ENCODE results near the gene TOPORS.
"Not testable (repeated sequence)": the region's sequence is repeated elsewhere in the genome, so short reads cannot be mapped to it uniquely, and the experiment has no call there.

Gene TOPORS

GRCh38 chr9:32550562-32551275 is 1.7 kb downstream of the TOPORS start:
- peak overlapping the region; percentile 43 for H3K4me3 ChIP-seq (ENCODE audit: control insufficient read depth, low read depth, low read length)
- TF ChIP-seq CTCF (IDR thresholded peaks at IDR 0.05; ENCODE audit: control insufficient read depth, insufficient read depth, low read depth, low read length, missing control alignments): no peak
- peak; percentile 57 for DNase-seq (ENCODE audit: low read depth)

DNA sequence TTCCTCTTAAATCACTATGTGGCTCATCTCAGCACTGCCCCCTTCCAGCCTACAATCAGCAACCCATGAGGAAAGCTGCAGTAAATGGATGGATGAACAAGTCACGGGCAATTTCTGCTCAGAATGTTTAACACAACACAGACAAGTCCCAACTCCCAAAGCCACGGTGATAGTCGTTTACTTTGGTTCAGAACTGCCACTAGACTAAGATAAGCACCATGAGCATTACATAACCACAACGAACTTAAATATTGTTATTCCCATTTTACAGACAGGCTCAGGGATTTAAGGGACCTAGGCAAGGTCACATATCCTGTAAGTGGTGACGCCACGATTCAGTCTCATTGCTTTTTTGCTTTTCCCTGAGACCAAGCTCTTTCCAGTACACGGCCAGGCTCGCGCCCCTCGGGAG is 2.2 kb downstream of the TOPORS start:
- peak overlapping the region; percentile 43 for H3K4me3 ChIP-seq (ENCODE audit: control insufficient read depth, low read depth, low read length)
- no peak for DNase-seq (ENCODE audit: low read depth)
- peak; percentile 11 for TF ChIP-seq CTCF (IDR thresholded peaks at IDR 0.05; ENCODE audit: control insufficient read depth, insufficient read depth, low read depth, low read length, missing control alignments)

DNA sequence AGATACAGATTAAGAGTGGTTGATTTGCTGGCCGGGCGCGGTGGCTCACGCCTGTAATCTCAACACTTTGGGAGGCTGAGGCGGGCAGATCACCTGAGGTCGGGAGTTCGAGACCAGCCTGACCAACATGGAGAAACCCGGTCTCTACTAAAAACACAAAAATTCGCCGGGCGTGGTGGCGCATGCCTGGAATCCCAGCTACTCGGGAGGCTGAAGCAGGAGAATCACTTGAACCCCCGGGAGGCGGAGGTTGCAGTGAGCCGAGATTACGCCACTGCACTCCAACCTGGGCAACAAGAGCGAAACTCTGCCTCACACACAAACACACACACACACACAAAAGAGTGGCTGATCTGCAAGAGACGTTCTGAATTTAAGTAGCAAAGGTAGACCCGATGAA is 4.2 kb downstream of the TOPORS start:
- H3K4me3 ChIP-seq (ENCODE audit: control insufficient read depth, low read depth, low read length); DNase-seq (ENCODE audit: low read depth): not testable (repeated sequence)

- DNase-seq (ENCODE audit: low read depth): no peak
- no peak for TF ChIP-seq CTCF (IDR thresholded peaks at IDR 0.05; ENCODE audit: control insufficient read depth, insufficient read depth, low read depth, low read length, missing control alignments)
- no peak overlapping the region for H3K4me3 ChIP-seq (ENCODE audit: control insufficient read depth, low read depth, low read length)
These were observed 6.5 kb downstream of the TOPORS start for GRCh38 chr9:32545884-32546283.

DNA sequence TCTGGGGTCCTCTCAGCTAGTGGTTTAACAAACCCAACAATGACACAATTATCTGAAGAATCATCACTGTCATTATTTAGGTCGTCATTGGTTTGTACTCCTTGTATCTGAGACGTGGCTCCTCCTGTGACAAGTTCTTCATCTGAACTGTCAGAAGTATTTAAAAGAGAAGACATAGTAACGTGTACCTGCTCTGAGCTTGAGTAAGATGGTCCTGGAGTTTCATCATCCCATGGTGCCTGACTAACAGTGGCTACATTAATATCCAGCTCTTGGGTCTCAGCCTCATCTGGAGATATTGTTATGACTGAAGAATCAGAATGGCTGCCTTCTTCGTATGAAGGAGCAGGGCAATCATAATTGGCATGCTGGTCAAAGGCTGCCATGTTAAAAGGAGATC is 9.3 kb downstream of the TOPORS start:
- no peak for DNase-seq (ENCODE audit: low read depth)
- H3K4me3 ChIP-seq (ENCODE audit: control insufficient read depth, low read depth, low read length): no peak overlapping the region
- no peak for TF ChIP-seq CTCF (IDR thresholded peaks at IDR 0.05; ENCODE audit: control insufficient read depth, insufficient read depth, low read depth, low read length, missing control alignments)

DNA sequence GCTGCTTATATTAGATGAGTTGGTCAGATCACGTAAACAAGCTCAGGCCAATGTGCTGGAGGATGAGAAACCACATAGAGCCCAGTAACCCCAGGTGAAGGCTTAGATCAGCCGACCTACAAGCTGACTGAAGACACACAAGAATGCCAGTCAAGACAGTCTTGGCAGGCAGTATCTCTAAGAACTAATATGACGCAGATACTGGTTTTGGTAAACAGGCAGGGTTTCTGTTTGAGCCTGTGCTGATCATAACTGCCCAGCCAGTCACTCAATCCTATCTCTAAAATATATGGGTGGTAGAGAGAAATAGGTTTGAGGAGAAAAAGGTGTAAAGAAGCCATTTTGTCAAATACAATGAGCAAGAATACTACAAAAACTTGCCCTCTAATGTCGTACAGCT is 18.6 kb downstream of the TOPORS start:
- no peak for DNase-seq (ENCODE audit: low read depth)
- TF ChIP-seq CTCF (IDR thresholded peaks at IDR 0.05; ENCODE audit: control insufficient read depth, insufficient read depth, low read depth, low read length, missing control alignments): no peak
- no peak overlapping the region for H3K4me3 ChIP-seq (ENCODE audit: control insufficient read depth, low read depth, low read length)

DNA sequence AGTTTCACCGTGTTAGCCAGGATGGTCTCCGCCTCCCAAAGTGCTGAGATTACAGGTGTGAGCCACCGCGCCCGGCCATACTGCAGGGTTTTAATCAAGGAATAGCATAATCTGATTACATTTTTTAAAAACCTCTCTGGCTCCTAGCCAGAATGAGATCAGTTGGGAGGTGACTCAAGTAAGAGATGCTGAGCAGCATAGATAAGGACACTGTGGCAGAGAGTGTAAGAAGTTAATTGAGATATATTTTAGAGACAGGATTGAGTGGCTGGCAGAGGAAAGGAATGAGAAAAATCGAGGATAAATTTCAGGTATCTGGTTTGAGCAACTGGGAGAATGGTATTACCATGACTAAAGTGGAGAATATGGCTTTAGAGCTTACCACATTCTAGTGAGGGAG is 19.1 kb downstream of the TOPORS start:
- no peak overlapping the region for H3K4me3 ChIP-seq (ENCODE audit: control insufficient read depth, low read depth, low read length)
- no peak for DNase-seq (ENCODE audit: low read depth)
- no peak for TF ChIP-seq CTCF (IDR thresholded peaks at IDR 0.05; ENCODE audit: control insufficient read depth, insufficient read depth, low read depth, low read length, missing control alignments)
